ENCODE measurements around the gene TRIM31. TPM values are rescaled to one million over a fixed set of nuclear protein-coding genes. Genes with fewer than 3 reads are reported as not detected.

TRIM31 gene
- total RNA-seq, 1 experiment from 2014 or later, result 0.13 TPM

- peaks cover 94% of the 10 kb centered on the region for H3K27me3 Mint-ChIP-seq (ENCODE audit: low read depth)
- no peaks in the 10 kb centered on the region for H3K9me3 Mint-ChIP-seq
- DNase-seq (ENCODE audit: low spot score) (peak; percentile 69), ATAC-seq (peak; percentile 64)
- peaks cover 32% of the 10 kb centered on the region for H3K4me1 Mint-ChIP-seq
- CTCF ChIA-PET, result interaction anchor here (0.5 to 4.4 kb wide), 13 partner anchors 8 to 421 kb away, joined by 3 to 69 read pairs (median 4); partner anchors contain the start of genes POLR1H and PPP1R11
- no peak for TF ChIP-seq SMAD3 (CRISPR knock-in tag; IDR thresholded peaks at IDR 0.05; ENCODE audit: borderline replicate concordance)
- TF ChIP-seq SP1 (CRISPR knock-in tag; conservative IDR thresholded peaks at IDR 0.05), result peak; percentile 14
- 0 out of 2 replicates have a peak, but pooled peaks have one; percentile 5 for TF ChIP-seq FOXK1 (CRISPR knock-in tag; IDR thresholded peaks at IDR 0.05)
- H3K27ac Mint-ChIP-seq, result no peak overlapping the region
- H3K36me3 Mint-ChIP-seq, result no peaks in the 10 kb centered on the region; the same call in 1 of the 2 replicates
- POLR2A ChIA-PET, result interaction anchor here (0.7 to 2.1 kb wide), 5 partner anchors 9 to 252 kb away, joined by 3 to 8 read pairs (median 5); partner anchors contain the start of genes POLR1H and TRIM39
- peak overlapping the region; percentile 96 for H3K4me3 Mint-ChIP-seq
These were observed 38.4 kb downstream of the TRIM31 start for GRCh38 chr6:30074331-30075093.

DNA sequence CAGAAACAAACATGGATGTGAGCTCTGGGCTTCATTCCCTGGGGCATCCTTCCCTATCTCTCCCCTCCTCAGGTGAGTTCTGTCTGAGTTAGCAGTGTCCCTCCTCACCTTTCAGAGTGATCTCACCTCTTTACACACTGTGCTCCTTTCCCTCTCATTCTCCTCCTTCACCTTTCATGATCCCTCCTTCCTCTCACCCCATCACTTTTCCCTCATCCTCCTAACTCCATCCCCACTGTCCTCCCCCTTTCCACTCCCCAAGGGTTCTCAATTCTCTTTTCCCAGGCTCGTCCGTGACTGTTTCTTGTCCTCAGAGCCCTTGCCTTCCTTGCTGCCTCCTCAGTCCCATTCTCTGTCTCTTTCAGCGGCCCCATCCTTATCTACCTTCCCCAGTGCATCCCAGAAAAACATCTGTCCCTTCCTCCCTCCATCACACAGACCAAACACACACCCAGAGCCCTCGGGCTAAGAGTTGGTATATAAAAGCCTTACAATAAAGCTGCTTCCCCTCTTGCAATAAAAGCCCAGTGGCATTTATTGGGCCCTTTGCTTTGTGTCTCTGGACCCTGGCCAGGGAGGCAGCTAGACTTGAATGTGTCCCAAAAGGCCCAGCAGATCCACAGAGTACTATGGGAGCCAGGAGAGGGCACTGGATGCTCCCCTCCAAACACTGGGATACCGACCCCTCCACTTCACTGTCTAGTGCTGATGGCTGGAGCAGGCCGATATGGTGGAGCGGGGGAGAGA is 39.2 kb downstream of the TRIM31 start:
- Mint-ChIP-seq H3K4me3 (peak overlapping the region; percentile 96), H3K36me3 (no peaks in the 10 kb centered on the region; the same call in 1 of the 2 replicates), H3K4me1 (peaks cover 32% of the 10 kb centered on the region), H3K9me3 (no peaks in the 10 kb centered on the region), H3K27ac (no peak overlapping the region), H3K27me3 (ENCODE audit: low read depth) (peaks cover 86% of the 10 kb centered on the region)
- POLR2A ChIA-PET, result interaction anchor here (0.7 to 2.1 kb wide), 4 partner anchors 8 to 29 kb away, joined by 3 to 8 read pairs (median 6); partner anchors contain the start of gene POLR1H
- CTCF ChIA-PET, result interaction anchor here (0.8 to 4.4 kb wide), 9 partner anchors 12 to 284 kb away, joined by 3 to 69 read pairs (median 10); partner anchors contain the start of gene POLR1H
- ATAC-seq (peak; percentile 15), DNase-seq (ENCODE audit: low spot score) (no peak)
- no peak for TF ChIP-seq JUN (CRISPR knock-in tag; IDR thresholded peaks at IDR 0.05)
- TF ChIP-seq ELF4 (CRISPR knock-in tag; IDR thresholded peaks at IDR 0.05; ENCODE audit: low read depth), result no peak
- no peak for TF ChIP-seq SMAD3 (CRISPR knock-in tag; IDR thresholded peaks at IDR 0.05; ENCODE audit: borderline replicate concordance)

- no peak overlapping the region for H3K27ac Mint-ChIP-seq
- no peak for ATAC-seq
- CTCF ChIA-PET, result interaction anchor here (0.6 to 1.1 kb wide), 2 partner anchors 224 to 325 kb away, joined by 3 read pairs; no protein-coding TSS in a partner anchor
- H3K36me3 Mint-ChIP-seq, result no peaks in the 10 kb centered on the region; the same call in 1 of the 2 replicates
- TF ChIP-seq TEAD1 (CRISPR knock-in tag; IDR thresholded peaks at IDR 0.05), result no peak
- TF ChIP-seq, protein P1, sequence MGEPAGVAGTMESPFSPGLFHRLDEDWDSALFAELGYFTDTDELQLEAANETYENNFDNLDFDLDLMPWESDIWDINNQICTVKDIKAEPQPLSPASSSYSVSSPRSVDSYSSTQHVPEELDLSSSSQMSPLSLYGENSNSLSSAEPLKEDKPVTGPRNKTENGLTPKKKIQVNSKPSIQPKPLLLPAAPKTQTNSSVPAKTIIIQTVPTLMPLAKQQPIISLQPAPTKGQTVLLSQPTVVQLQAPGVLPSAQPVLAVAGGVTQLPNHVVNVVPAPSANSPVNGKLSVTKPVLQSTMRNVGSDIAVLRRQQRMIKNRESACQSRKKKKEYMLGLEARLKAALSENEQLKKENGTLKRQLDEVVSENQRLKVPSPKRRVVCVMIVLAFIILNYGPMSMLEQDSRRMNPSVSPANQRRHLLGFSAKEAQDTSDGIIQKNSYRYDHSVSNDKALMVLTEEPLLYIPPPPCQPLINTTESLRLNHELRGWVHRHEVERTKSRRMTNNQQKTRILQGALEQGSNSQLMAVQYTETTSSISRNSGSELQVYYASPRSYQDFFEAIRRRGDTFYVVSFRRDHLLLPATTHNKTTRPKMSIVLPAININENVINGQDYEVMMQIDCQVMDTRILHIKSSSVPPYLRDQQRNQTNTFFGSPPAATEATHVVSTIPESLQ (CRISPR knock-in tag; IDR thresholded peaks at IDR 0.05), result no peak
- TF ChIP-seq IRF2 (CRISPR knock-in tag; IDR thresholded peaks at IDR 0.05; ENCODE audit: borderline replicate concordance, low read depth), result no peak
- no peak for TF ChIP-seq E2F5 (CRISPR knock-in tag; IDR thresholded peaks at IDR 0.05)
- no peak for TF ChIP-seq TCF7 (CRISPR knock-in tag; IDR thresholded peaks at IDR 0.05; ENCODE audit: low read depth)
- TF ChIP-seq JAZF1 (CRISPR knock-in tag; IDR thresholded peaks at IDR 0.05), result no peak
- TF ChIP-seq ZNF232 (CRISPR knock-in tag; IDR thresholded peaks at IDR 0.05), result no peak
- no peak for TF ChIP-seq ZNF121 (CRISPR knock-in tag; IDR thresholded peaks at IDR 0.05)
- no peak for TF ChIP-seq NFATC4 (CRISPR knock-in tag; IDR thresholded peaks at IDR 0.05)
- TF ChIP-seq GABPB1 (CRISPR knock-in tag; IDR thresholded peaks at IDR 0.05), result no peak
- TF ChIP-seq, protein P2, sequence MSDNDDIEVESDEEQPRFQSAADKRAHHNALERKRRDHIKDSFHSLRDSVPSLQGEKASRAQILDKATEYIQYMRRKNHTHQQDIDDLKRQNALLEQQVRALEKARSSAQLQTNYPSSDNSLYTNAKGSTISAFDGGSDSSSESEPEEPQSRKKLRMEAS (CRISPR knock-in tag; IDR thresholded peaks at IDR 0.05), result no peak
- TF ChIP-seq EMX1 (CRISPR knock-in tag; IDR thresholded peaks at IDR 0.05), result no peak
- TF ChIP-seq FOXP1 (CRISPR knock-in tag; IDR thresholded peaks at IDR 0.05; ENCODE audit: borderline replicate concordance), result no peak
- TF ChIP-seq HMGA2 (CRISPR knock-in tag; IDR thresholded peaks at IDR 0.05), result no peak
- TF ChIP-seq PRRX2 (CRISPR knock-in tag; IDR thresholded peaks at IDR 0.05), result no peak
- no peak for TF ChIP-seq CBFB (CRISPR knock-in tag; IDR thresholded peaks at IDR 0.05; ENCODE audit: low read depth)
- no peak for TF ChIP-seq FOXK1 (CRISPR knock-in tag; IDR thresholded peaks at IDR 0.05)
- TF ChIP-seq ZNF416 (CRISPR knock-in tag; IDR thresholded peaks at IDR 0.05), result no peak
- TF ChIP-seq GRHL2 (CRISPR knock-in tag; IDR thresholded peaks at IDR 0.05; ENCODE audit: insufficient replicate concordance, severe bottlenecking), result no peak
- DNase-seq (ENCODE audit: low spot score), result no peak
- peaks cover 71% of the 10 kb centered on the region for H3K27me3 Mint-ChIP-seq (ENCODE audit: low read depth)
- H3K4me3 Mint-ChIP-seq, result peak overlapping the region; percentile 55
- no peaks in the 10 kb centered on the region for H3K9me3 Mint-ChIP-seq
- H3K4me1 Mint-ChIP-seq, result peaks cover 40% of the 10 kb centered on the region
- POLR2A ChIA-PET, result no interaction called here
These were observed 41.0 kb downstream of the TRIM31 start for GRCh38 chr6:30071858-30072257.
